ENCODE data around the gene DENND2A. TPM values are rescaled to one million over a fixed set of nuclear protein-coding genes. Genes with fewer than 3 reads are reported as not detected.
"Not testable (repeated sequence)": the region's sequence is repeated elsewhere in the genome, so short reads cannot be mapped to it uniquely, and the experiment has no call there.

The DENND2A gene
- total and polyA plus RNA-seq, 10 of the 15 experiments (the other 5 are each of a cell fraction or from before 2014, with no cell fraction given): 0.01 TPM; not detected in 9

DNA sequence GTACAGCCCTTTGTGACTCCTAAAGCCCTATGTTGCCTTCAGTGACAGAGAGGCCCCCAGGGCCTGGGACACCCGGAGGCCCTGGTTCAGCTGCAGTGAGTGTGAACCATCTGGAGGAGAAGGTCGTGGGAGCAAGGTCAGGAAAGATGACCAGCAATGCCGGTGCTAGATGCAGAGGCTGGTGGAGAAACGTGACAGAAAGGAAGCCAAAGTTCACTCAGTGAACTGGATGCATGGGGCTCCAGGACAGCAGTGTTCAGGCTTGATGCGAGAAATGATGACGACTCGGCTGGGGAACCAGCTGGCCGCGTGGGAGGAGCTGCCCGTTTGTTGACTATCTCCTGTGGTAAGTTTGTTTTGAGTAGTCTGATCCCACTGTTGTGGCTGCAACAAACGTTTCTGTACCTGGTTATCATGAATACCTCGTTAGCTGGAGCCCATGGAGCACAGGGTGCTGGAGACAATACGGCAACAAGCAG is 107.2 kb downstream of the DENND2A start (continued):
- no peak for TF ChIP-seq NKRF (conservative IDR thresholded peaks at IDR 0.05)
- TF ChIP-seq BCL3 (IDR thresholded peaks at IDR 0.05; ENCODE audit: borderline replicate concordance, insufficient read depth, low read depth, low read length, poor library complexity, severe bottlenecking): no peak
- no peak for TF ChIP-seq SUZ12 (IDR thresholded peaks at IDR 0.05; ENCODE audit: unreplicated experiment)
- no peak for TF ChIP-seq CEBPZ (IDR thresholded peaks at IDR 0.05; ENCODE audit: low read depth, low read length)

DNA sequence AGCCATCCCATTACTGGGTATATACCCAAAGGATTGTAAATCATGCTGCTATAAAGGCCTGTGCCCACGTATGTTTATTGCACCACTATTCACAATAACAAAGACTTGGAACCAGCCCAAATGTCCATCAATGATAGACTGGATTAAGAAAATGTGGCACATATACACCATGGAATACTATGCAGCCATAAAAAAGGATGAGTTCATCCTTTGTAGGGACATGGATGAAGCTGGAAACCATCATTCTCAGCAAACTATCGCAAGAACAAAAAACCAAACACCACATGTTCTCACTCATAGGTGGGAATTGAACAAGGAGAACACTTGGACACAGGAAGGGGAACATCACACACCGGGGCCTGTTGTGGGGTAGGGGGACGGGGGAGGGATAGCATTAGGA is 111.2 kb downstream of the DENND2A start:
- CTCF ChIA-PET; POLR2A ChIA-PET; H3K36me3 ChIP-seq (ENCODE audit: control insufficient read depth in 2 of 2, insufficient read depth in 2 of 2, low read length in 1 of 2); BruUV-seq (replicated peaks); intact Hi-C loops (cut with micrococcal nuclease; ENCODE audit: unreplicated experiment); ATAC-seq; RAD21 ChIA-PET (ENCODE audit: unreplicated experiment); H3K27me3 ChIP-seq (replicated peaks in 1 of 2; ENCODE audit: control insufficient read depth in 2 of 2, insufficient read depth in 2 of 2, low read length in 1 of 2); H3K4me3 ChIP-seq; in situ Hi-C loops (cut with MboI); H3K9me3 ChIP-seq (replicated peaks; ENCODE audit: control insufficient read depth, insufficient read depth, low read length); DNase-seq (ENCODE audit: low read depth, low spot score); H3K79me2 ChIP-seq (ENCODE audit: control insufficient read depth, insufficient read depth, low read length); H3K27ac ChIP-seq (ENCODE audit: control insufficient read depth, insufficient read depth); FAIRE-seq; SMC1A ChIA-PET (ENCODE audit: uncharacterized antibody, unreplicated experiment); H3K9ac ChIP-seq (ENCODE audit: control insufficient read depth, insufficient read depth, low read length); H4K20me1 ChIP-seq (ENCODE audit: control insufficient read depth, insufficient read depth); H3K4me1 ChIP-seq (ENCODE audit: control insufficient read depth, insufficient read depth, low read length); H3K4me2 ChIP-seq (ENCODE audit: control insufficient read depth, insufficient read depth); H2AFZ ChIP-seq (ENCODE audit: control insufficient read depth, low read depth, low read length): not testable (repeated sequence)
- WGBS (ENCODE audit: insufficient coverage, insufficient replicate concordance, low lambda C conversion rate, missing lambda C conversion rate): 73% methylated on average over 4 of the region's 4 CpGs

Data from GM12878 (cell line).